Type B pancreatic cell (in vitro differentiated cells): ENCODE data around the gene PPP4R1. TPM values are rescaled to one million over a fixed set of nuclear protein-coding genes. Genes with fewer than 3 reads are reported as not detected.

Source experiments
- DNase-seq: peaks from one replicate; pipeline ENCODE4 v3.0.0; 2021; ENCODE audit warnings: mixed read lengths; ENCODE audit not compliant: unreplicated experiment; ENCODE audit errors: extremely low spot score
- H3K27ac Mint-ChIP-seq: 2 replicates; pipeline ENCODE4 v1.8.0; 2021; ENCODE audit warnings: mild to moderate bottlenecking, mixed read lengths
- H3K27me3 Mint-ChIP-seq: 2 replicates; pipeline ENCODE4 v1.8.0; 2021; ENCODE audit warnings: mixed read lengths
- H3K36me3 Mint-ChIP-seq: 2 replicates; pipeline ENCODE4 v1.8.0; 2021; ENCODE audit warnings: mixed read lengths
- H3K4me1 Mint-ChIP-seq: one replicate; pipeline ENCODE4 v1.8.0; 2021; ENCODE audit warnings: mixed read lengths; ENCODE audit not compliant: unreplicated experiment
- H3K4me3 Mint-ChIP-seq: 2 replicates; pipeline ENCODE4 v1.8.0; 2021; ENCODE audit warnings: mild to moderate bottlenecking, mixed read lengths
- H3K9me3 Mint-ChIP-seq: 2 replicates; pipeline ENCODE4 v1.8.0; 2021; ENCODE audit warnings: mixed read lengths
- CTCF ChIP-seq: fragments of 200-600 bp; sonication (generic); conservative IDR thresholded peaks from 2 replicates; pipeline ENCODE4 v1.5.0; 2021; ENCODE audit warnings: antibody characterized with exemption, mild to moderate bottlenecking
- total RNA-seq: library from RNA; stranded (reverse); gene quantifications from 2 replicates; pipeline ENCODE4 v1.2.1, GENCODE V29; 2021; ENCODE audit warnings: low replicate concordance

Gene PPP4R1
- total RNA-seq, 1 donor from 2014 or later, result 109 TPM

DNA sequence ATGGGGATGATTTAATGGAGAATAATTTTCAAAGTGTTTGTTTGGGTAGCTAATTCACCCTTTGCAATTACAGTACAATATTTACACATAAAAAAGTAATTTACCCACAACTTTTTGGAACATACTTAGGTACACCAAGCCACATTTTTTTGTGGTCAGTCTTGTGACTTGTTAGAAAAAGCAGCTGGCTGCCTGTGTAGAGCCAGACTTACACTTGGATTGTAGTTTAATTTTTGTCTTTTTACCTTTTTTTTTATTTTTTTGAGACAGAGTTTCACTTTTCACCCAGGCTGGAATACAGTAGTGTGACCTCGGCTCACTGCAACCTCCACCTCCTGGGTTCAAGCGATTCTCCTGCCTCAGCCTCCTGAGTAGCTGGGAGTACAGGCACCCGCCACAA lies 93.7 kb downstream of the PPP4R1 start:
- no peak overlapping the region for H3K4me3 Mint-ChIP-seq
- no peak for TF ChIP-seq CTCF
- H3K9me3 Mint-ChIP-seq, result no peaks in the 10 kb centered on the region
- H3K27ac Mint-ChIP-seq, result no peak overlapping the region
- H3K36me3 Mint-ChIP-seq, result peaks cover 33% of the 10 kb centered on the region
- H3K27me3 Mint-ChIP-seq, result no peaks in the 10 kb centered on the region
- peaks cover 11% of the 10 kb centered on the region for H3K4me1 Mint-ChIP-seq
- no peak for DNase-seq

DNA sequence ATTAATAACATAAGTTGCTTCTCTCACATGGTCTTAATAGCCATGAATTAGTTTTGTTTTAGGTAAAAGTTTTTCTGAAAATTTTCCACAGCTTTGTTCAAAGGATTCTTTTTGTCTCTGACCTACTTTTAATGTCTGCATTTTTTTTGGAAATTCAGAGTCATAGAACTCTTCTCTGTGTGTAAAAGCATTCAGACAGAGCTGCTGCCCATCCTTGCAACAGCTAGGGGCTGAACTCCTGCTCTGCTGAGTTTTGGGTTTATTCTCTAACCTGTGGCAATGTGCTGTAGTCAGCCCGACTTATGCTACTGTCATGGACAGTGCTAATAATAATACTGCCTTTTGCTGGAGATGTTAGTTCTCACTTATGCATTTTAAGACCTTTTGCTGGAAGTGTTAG lies 95.0 kb downstream of the PPP4R1 start:
- H3K4me1 Mint-ChIP-seq, result peaks cover 17% of the 10 kb centered on the region
- no peak overlapping the region for H3K4me3 Mint-ChIP-seq
- no peaks in the 10 kb centered on the region for H3K27me3 Mint-ChIP-seq
- H3K9me3 Mint-ChIP-seq, result no peaks in the 10 kb centered on the region
- H3K27ac Mint-ChIP-seq, result no peak overlapping the region
- H3K36me3 Mint-ChIP-seq, result peaks cover 29% of the 10 kb centered on the region
- no peak for DNase-seq
- TF ChIP-seq CTCF, result no peak

DNA sequence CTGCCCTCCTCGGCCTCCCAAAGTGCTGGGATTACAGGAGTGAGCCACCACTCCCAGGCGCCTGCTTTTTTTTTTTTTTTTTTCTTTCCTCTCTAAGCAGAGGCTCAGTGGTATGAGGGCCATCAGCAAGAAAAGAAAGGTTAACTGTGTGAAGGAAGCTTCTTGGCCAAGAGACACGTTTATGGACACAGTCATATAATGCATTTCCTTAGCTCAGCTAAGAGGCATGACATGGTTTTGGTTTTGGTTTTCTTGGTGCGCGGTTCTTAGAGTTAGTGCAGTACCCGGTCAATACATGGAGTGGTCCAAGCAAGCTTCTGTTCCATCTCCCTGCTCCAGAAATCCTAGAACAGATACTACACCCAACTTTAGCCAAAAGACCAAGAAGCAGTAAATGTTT lies 96.5 kb downstream of the PPP4R1 start:
- Mint-ChIP-seq H3K36me3 (peaks cover 28% of the 10 kb centered on the region), H3K27ac (no peak overlapping the region), H3K27me3 (no peaks in the 10 kb centered on the region), H3K9me3 (no peaks in the 10 kb centered on the region), H3K4me3 (no peak overlapping the region), H3K4me1 (peaks cover 22% of the 10 kb centered on the region)
- no peak for TF ChIP-seq CTCF
- no peak for DNase-seq

DNA sequence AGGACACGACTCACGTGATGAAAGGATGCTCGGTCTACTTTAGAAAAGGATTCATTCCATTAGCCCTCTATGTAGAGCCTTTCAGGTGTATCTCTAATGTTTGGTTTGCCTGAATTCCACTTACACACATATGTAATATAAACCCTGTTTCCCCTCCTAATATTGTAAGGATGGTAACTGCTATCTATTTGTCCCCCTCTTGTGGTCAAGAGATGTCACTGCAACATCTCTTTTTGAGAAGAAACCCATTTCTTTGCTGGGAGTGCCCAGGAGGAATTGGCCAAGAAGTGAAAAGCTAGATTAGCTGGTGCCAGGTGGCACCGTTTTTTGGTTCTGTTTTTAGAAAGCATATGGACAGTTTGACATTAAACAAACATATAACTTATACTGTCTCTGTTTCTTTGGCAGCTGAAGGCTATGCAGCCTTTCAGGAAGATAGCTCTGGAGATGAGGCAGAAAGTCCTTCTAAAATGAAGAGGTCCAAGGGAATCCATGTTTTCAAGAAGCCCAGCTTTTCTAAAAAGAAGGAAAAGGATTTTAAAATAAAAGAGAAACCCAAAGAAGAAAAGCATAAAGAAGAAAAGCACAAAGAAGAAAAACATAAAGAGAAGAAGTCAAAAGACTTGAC lies 97.8 kb downstream of the PPP4R1 start:
- H3K4me1 Mint-ChIP-seq, result peaks cover 22% of the 10 kb centered on the region
- peak overlapping the region; percentile 53 for H3K27ac Mint-ChIP-seq
- no peak overlapping the region for H3K4me3 Mint-ChIP-seq
- no peak for DNase-seq
- H3K27me3 Mint-ChIP-seq, result no peaks in the 10 kb centered on the region
- H3K36me3 Mint-ChIP-seq, result peaks cover 16% of the 10 kb centered on the region
- TF ChIP-seq CTCF, result peak; percentile 94
- H3K9me3 Mint-ChIP-seq, result no peaks in the 10 kb centered on the region

- Mint-ChIP-seq H3K36me3 (peaks cover 11% of the 10 kb centered on the region), H3K27ac (peak overlapping the region; percentile 77), H3K9me3 (no peaks in the 10 kb centered on the region), H3K27me3 (no peaks in the 10 kb centered on the region), H3K4me3 (no peak overlapping the region), H3K4me1 (peaks cover 17% of the 10 kb centered on the region)
- no peak for TF ChIP-seq CTCF
- no peak for DNase-seq
Measured at GRCh38 chr18:9513971-9514512, 100.3 kb downstream of the PPP4R1 start.
